NT2/D1 (cell line): Measurements from ENCODE around the gene DHX32.

Source experiments
- SUZ12 ChIP-seq: IDR thresholded peaks from 2 replicates; pipeline ENCODE4 v1.6.1; 2011; ENCODE audit not compliant: insufficient read length, insufficient read depth; ENCODE audit errors: extremely low read depth
- ZNF274 ChIP-seq: IDR thresholded peaks from 2 replicates; pipeline ENCODE4 v1.6.1; 2011; ENCODE audit warnings: mild to moderate bottlenecking, low read depth, low read length

DNA sequence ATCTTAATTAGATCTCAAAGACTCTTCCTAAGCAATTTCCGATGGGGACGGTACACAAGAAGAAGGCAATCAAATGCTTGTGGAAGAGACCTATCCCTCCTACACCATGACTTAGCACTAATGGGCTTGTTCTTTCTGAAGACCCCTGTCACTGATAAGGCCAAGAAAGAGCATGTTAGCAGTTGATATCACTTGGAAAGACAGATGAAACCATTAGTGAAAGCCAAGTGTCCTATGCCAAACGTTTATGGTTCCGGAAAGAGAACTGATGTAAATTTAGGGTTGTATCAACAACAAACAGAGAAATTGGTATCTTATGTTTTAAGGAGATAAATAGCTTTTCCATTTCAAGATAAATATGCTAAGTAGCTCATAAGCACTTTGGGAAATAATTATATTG is 64.5 kb downstream of the DHX32 start:
- no peak for TF ChIP-seq ZNF274
- TF ChIP-seq SUZ12, result no peak
